ENCODE results near the gene OR2A5.

DNA sequence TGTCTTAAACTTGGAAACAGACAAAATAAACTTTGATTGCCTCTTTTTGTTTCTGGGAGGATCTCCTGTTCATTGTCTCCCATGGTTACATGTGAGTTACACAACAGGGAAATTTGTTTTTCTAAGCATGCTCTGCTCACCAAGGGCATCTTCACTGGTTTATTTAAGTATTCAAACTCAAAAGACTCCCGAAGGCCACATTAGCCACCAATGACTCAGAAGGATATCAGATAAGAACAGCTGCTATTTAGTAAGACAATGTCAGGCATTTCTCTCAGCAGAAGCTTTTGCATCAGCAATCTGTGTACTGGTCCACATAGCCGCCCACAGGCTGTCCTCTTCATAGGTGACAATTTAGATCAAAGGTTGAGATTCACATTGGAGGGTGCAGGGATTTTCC lies 29.3 kb upstream of the OR2A5 start:
- TF ChIP-seq, protein P1, sequence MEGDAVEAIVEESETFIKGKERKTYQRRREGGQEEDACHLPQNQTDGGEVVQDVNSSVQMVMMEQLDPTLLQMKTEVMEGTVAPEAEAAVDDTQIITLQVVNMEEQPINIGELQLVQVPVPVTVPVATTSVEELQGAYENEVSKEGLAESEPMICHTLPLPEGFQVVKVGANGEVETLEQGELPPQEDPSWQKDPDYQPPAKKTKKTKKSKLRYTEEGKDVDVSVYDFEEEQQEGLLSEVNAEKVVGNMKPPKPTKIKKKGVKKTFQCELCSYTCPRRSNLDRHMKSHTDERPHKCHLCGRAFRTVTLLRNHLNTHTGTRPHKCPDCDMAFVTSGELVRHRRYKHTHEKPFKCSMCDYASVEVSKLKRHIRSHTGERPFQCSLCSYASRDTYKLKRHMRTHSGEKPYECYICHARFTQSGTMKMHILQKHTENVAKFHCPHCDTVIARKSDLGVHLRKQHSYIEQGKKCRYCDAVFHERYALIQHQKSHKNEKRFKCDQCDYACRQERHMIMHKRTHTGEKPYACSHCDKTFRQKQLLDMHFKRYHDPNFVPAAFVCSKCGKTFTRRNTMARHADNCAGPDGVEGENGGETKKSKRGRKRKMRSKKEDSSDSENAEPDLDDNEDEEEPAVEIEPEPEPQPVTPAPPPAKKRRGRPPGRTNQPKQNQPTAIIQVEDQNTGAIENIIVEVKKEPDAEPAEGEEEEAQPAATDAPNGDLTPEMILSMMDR (conservative IDR thresholded peaks at IDR 0.05; ENCODE audit: low read length) = no peak
- no peak for TF ChIP-seq EZH2phosphoT487 (IDR thresholded peaks at IDR 0.05; ENCODE audit: borderline replicate concordance)

Measured in Loucy (cell line).